ENCODE results near the gene COPZ1. TPM values are rescaled to one million over a fixed set of nuclear protein-coding genes. Genes with fewer than 3 reads are reported as not detected.

COPZ1 gene
- total and polyA plus RNA-seq, 2 experiments from 2014 or later, result 164 to 207 TPM

DNA sequence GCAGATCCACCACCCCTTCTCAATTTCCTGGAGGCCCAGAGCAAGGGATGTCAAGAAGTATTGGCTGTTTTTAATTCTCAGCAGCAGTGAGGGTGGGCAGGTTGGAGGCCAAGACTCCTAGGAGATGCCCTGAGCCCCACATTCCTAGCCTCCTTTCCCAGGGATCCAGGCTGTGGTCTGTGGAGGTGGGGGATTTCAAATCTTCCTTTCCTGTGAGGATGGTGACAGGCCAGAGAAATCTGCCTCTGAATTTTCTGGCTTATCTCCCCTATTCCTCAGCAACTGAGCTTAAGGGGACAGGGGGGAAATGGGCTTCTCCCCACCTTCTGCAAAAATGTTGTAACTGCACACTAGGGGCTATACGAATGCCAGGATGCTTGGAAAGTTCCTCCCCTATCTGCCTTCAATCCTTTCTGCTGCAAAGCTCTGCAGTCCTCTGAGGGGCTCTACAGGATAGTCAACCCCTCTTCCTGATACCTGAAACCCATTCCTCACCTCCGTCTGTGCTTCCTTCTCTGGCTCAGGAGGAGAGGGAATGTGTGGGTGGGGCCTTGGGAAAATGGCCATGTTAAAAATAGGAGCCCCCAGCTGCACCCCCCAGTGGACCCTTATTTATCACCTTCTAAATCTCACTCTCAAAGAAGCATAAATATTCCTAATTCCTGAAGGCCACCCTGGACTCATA, 32.7 kb downstream of the COPZ1 start:
- peak overlapping the region; percentile 82 for H3K4me2 ChIP-seq
- no peak for DNase-seq (ENCODE audit: low spot score)
- H3K27me3 ChIP-seq, result no peaks in the 10 kb centered on the region
- 49% methylated on average over 2 of the region's 2 CpGs for WGBS (ENCODE audit: low lambda C conversion rate, missing lambda C conversion rate)
- no peak overlapping the region for H2AFZ ChIP-seq
- no peaks in the 10 kb centered on the region for H4K20me1 ChIP-seq (ENCODE audit: insufficient read depth, poor library complexity, severe bottlenecking)
- peaks cover 35% of the 10 kb centered on the region for H3K4me1 ChIP-seq (ENCODE audit: insufficient read depth)
- H3K4me3 ChIP-seq, result no peak overlapping the region
- no peaks in the 10 kb centered on the region for H3K9me2 ChIP-seq (replicated peaks; ENCODE audit: insufficient read depth)
- peak overlapping the region; percentile 94 for H3K27ac ChIP-seq
- H3K36me3 ChIP-seq (replicated peaks; ENCODE audit: insufficient read depth, low read depth), result no peaks in the 10 kb centered on the region
- TF ChIP-seq EZH2 (IDR thresholded peaks at IDR 0.05; ENCODE audit: borderline replicate concordance) (no peak), EZH2phosphoT487 (IDR thresholded peaks at IDR 0.05; ENCODE audit: low read depth, severe bottlenecking, unreplicated experiment) (no peak)
- TF ChIP-seq, protein P1, sequence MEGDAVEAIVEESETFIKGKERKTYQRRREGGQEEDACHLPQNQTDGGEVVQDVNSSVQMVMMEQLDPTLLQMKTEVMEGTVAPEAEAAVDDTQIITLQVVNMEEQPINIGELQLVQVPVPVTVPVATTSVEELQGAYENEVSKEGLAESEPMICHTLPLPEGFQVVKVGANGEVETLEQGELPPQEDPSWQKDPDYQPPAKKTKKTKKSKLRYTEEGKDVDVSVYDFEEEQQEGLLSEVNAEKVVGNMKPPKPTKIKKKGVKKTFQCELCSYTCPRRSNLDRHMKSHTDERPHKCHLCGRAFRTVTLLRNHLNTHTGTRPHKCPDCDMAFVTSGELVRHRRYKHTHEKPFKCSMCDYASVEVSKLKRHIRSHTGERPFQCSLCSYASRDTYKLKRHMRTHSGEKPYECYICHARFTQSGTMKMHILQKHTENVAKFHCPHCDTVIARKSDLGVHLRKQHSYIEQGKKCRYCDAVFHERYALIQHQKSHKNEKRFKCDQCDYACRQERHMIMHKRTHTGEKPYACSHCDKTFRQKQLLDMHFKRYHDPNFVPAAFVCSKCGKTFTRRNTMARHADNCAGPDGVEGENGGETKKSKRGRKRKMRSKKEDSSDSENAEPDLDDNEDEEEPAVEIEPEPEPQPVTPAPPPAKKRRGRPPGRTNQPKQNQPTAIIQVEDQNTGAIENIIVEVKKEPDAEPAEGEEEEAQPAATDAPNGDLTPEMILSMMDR (IDR thresholded peaks at IDR 0.05; ENCODE audit: poor library complexity), result no peak
- H3K9me3 ChIP-seq (ENCODE audit: low read depth), result no peaks in the 10 kb centered on the region
- H3K79me2 ChIP-seq, result no peaks in the 10 kb centered on the region

DNA sequence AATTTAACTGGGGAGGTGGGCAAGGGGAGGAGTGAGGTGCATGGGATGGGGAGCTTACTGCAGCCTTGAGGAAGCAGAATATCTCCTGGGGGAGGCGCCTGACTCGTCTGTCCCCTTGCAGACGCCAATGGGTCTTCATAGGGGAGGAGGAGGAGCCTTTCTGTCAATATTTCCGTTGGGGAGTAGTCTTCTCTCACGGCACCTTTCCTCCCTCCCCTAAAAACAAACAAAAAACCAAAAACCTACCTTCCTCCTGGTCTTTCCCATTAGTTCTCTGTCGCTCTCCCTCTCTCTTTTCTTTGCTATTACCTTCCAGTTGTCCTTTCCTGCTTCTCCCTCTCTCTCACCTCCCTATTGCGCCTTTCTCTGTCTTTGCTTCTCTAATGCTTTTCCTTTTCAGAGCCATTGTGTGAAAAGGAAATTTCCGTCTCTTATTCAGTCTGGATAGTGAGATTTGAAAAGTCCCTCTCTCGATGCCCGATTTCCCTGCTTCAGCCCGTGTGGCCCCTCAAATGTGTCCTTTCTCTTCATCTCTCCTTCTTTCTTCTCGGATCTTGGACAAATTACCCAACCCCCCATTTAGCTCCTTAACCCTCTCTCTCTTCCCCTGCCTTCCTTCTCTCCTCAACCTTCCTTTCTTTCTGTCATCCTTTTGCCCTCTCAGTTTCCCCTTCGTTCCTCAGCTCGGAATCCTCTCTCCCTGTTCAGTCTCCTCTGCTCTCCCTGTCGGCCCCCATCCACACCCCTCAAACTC, 33.4 kb downstream of the COPZ1 start:
- Histone ChIP-seq H2AFZ (peak overlapping the region; percentile 57), H3K9me2 (replicated peaks; ENCODE audit: insufficient read depth) (no peaks in the 10 kb centered on the region), H3K4me1 (ENCODE audit: insufficient read depth) (peaks cover 28% of the 10 kb centered on the region), H3K27ac (peak overlapping the region; percentile 94), H3K79me2 (no peaks in the 10 kb centered on the region), H3K36me3 (replicated peaks; ENCODE audit: insufficient read depth, low read depth) (no peaks in the 10 kb centered on the region), H3K4me3 (peak overlapping the region; percentile 33), H3K4me2 (peak overlapping the region; percentile 82), H3K9me3 (ENCODE audit: low read depth) (no peaks in the 10 kb centered on the region), H4K20me1 (ENCODE audit: insufficient read depth, poor library complexity, severe bottlenecking) (no peaks in the 10 kb centered on the region), H3K27me3 (no peaks in the 10 kb centered on the region)
- TF ChIP-seq EZH2phosphoT487 (IDR thresholded peaks at IDR 0.05; ENCODE audit: low read depth, severe bottlenecking, unreplicated experiment), result no peak
- TF ChIP-seq, protein P1 (IDR thresholded peaks at IDR 0.05; ENCODE audit: poor library complexity), result no peak
- TF ChIP-seq EZH2 (IDR thresholded peaks at IDR 0.05; ENCODE audit: borderline replicate concordance), result no peak
- WGBS (ENCODE audit: low lambda C conversion rate, missing lambda C conversion rate), result 8% methylated on average over 15 of the region's 15 CpGs
- no peak for DNase-seq (ENCODE audit: low spot score)

DNA sequence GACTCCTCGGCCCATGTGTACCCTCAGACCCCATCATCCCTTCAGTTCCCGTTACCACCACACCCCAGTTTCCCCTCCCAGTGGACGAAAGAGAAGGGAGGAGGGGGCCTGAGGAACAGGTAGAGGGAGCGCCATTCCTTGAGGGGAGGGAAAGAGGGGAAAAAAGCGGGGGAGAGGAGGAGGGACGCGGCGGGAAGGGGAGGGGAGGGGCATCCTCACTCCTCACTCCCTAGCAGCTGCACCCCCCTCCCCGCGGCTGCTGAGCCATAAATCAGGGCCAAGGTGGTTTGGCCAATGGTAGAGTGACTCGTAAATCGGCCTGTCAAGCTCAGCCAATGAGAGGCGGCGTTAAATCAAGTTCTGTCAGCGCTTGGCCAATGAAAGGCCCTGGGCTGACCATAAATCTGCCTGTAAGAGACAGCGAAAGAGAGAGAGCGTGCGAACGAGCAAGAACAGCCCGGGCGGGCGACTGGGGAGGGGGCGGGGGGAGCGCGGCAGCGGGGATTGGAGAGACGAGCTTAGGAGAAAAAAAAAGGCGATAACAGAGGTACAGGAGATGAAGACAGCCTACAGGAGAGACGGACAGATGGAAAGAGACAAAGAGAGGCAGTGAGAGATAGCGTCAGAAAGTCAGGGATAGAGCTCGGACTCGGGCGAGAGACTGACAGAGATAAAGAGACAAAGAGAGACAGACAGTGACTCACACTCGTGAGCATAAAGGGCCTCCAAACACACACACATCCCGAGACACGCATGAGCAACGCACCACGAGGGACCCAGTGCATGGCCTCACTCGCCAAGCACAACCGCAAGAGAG, 34.2 kb downstream of the COPZ1 start:
- TF ChIP-seq, protein P1 (IDR thresholded peaks at IDR 0.05; ENCODE audit: poor library complexity), result no peak
- no peak for TF ChIP-seq EZH2 (IDR thresholded peaks at IDR 0.05; ENCODE audit: borderline replicate concordance)
- TF ChIP-seq EZH2phosphoT487 (IDR thresholded peaks at IDR 0.05; ENCODE audit: low read depth, severe bottlenecking, unreplicated experiment), result no peak
- Histone ChIP-seq H2AFZ (peak overlapping the region; percentile 57), H3K9me2 (replicated peaks; ENCODE audit: insufficient read depth) (no peaks in the 10 kb centered on the region), H3K4me3 (peak overlapping the region; percentile 33), H3K27ac (peak overlapping the region; percentile 94), H3K79me2 (no peaks in the 10 kb centered on the region), H3K36me3 (replicated peaks; ENCODE audit: insufficient read depth, low read depth) (no peaks in the 10 kb centered on the region), H3K4me1 (ENCODE audit: insufficient read depth) (peaks cover 28% of the 10 kb centered on the region), H3K27me3 (no peaks in the 10 kb centered on the region), H4K20me1 (ENCODE audit: insufficient read depth, poor library complexity, severe bottlenecking) (no peaks in the 10 kb centered on the region), H3K9me3 (ENCODE audit: low read depth) (no peaks in the 10 kb centered on the region), H3K4me2 (peak overlapping the region; percentile 82)
- 1% methylated on average over 32 of the region's 40 CpGs for WGBS (ENCODE audit: low lambda C conversion rate, missing lambda C conversion rate)
- peak; percentile 98 for DNase-seq (ENCODE audit: low spot score)
